HepG2 (cell line): ENCODE results near the gene APOC3. TPM values are rescaled to one million over a fixed set of nuclear protein-coding genes. Genes with fewer than 3 reads are reported as not detected.
A peak's percentile ranks its signal among the peaks of the same experiment; 100 is the strongest.

Experiments used
- AHR ChIP-seq: IDR thresholded peaks from 2 replicates; pipeline ENCODE4 v1.6.1; 2018; ENCODE audit warnings: missing genetic modification reagents, missing compliant biosample characterization
- CEBPB ChIP-seq: IDR thresholded peaks from 2 replicates; pipeline ENCODE4 v1.6.1; 2011; ENCODE audit warnings: low read depth, low read length, improper control_type of control experiment, borderline replicate concordance
- CEBPZ ChIP-seq: IDR thresholded peaks from 2 replicates; pipeline ENCODE4 v1.6.1; 2012; ENCODE audit warnings: low read length, improper control_type of control experiment
- CREB1 ChIP-seq, 2 experiments: fragments of 450-650 bp in 1 of 2; IDR thresholded peaks; 2 replicates each; pipeline ENCODE4 v1.6.1; 2016 to 2017; ENCODE audit warnings: control low read depth in 1 of 2, mild to moderate bottlenecking in 1 of 2, missing compliant biosample characterization in 1 of 2, missing genetic modification characterization in 1 of 2
- FOXC1 ChIP-seq: sonication (generic); formaldehyde crosslinking; IDR thresholded peaks from 2 replicates; pipeline ENCODE4 v1.8.0; 2022; ENCODE audit warnings: mild to moderate bottlenecking, missing genetic modification reagents, borderline replicate concordance
- KDM5B ChIP-seq: sonication (generic); formaldehyde crosslinking; IDR thresholded peaks from 2 replicates; pipeline ENCODE4 v1.4.0; 2020; ENCODE audit warnings: missing genetic modification reagents, mild to moderate bottlenecking, borderline replicate concordance
- MED13 ChIP-seq: sonication (generic); formaldehyde crosslinking; IDR thresholded peaks from 2 replicates; pipeline ENCODE4 v1.5.0; 2020; ENCODE audit warnings: missing genetic modification reagents
- PLSCR1 ChIP-seq: sonication (generic); formaldehyde crosslinking; IDR thresholded peaks from 2 replicates; pipeline ENCODE4 v1.5.0; 2020; ENCODE audit warnings: missing genetic modification reagents, mild to moderate bottlenecking, borderline replicate concordance
- SP140L ChIP-seq: sonication (generic); formaldehyde crosslinking; IDR thresholded peaks from 2 replicates; pipeline ENCODE4 v1.4.0; 2020; ENCODE audit warnings: missing genetic modification reagents, borderline replicate concordance
- SRF ChIP-seq: IDR thresholded peaks from 2 replicates; pipeline ENCODE4 v1.6.1; 2011; ENCODE audit warnings: mild to moderate bottlenecking, low read depth, low read length, moderate library complexity
- ZBTB33 ChIP-seq: sonication (generic); formaldehyde crosslinking; IDR thresholded peaks from 2 replicates; pipeline ENCODE4 v1.4.0; 2020; ENCODE audit warnings: missing genetic modification reagents
- ZFP41 ChIP-seq: sonication (generic); formaldehyde crosslinking; IDR thresholded peaks from 2 replicates; pipeline ENCODE4 v1.4.0; 2020; ENCODE audit warnings: mild to moderate bottlenecking, missing genetic modification reagents, borderline replicate concordance
- ZNF280D ChIP-seq: sonication (generic); formaldehyde crosslinking; IDR thresholded peaks from 2 replicates; pipeline ENCODE4 v1.5.1; 2020; ENCODE audit warnings: mild to moderate bottlenecking, missing genetic modification reagents
- ZNF577 ChIP-seq: sonication (generic); formaldehyde crosslinking; IDR thresholded peaks from 2 replicates; pipeline ENCODE4 v1.4.0; 2020; ENCODE audit warnings: mild to moderate bottlenecking, low read depth, missing genetic modification reagents, borderline replicate concordance
- ZNF850 ChIP-seq: sonication (generic); formaldehyde crosslinking; conservative IDR thresholded peaks from 2 replicates; pipeline ENCODE4 v1.9.0; 2021; ENCODE audit warnings: mild to moderate bottlenecking, missing genetic modification reagents
- polyA plus RNA-seq, 8 experiments: library from polyadenylated mRNA; depleted of rRNA in 3 of 8; stranded (reverse) in 7 of 8; unstranded in 1 of 8; fragments of >200 nt; fragmentation: Illumina TruSeq in 4 of 8; extraction: Trizol in 4 of 8; gene quantifications; 2 replicates each; pipeline versions ENCODE4 v1.2.1 to v1.2.3, GENCODE V29; 2011 to 2016; ENCODE audit warnings: low read depth in 4 of 8, missing spikeins in 1 of 8, mixed read lengths in 1 of 8; ENCODE audit not compliant: insufficient read depth in 1 of 8
- total RNA-seq, 5 experiments: library from RNA; depleted of rRNA; stranded (reverse); fragments of >200 nt; fragmentation: Illumina TruSeq; extraction: Trizol; gene quantifications; 2 replicates each; pipeline ENCODE4 v1.2.3, GENCODE V29; 2016; ENCODE audit warnings: low read depth in 1 of 5

The APOC3 gene
- total and polyA plus RNA-seq, 2 of the 13 experiments (the other 11 are each of a cell fraction or from before 2014, with no cell fraction given): 314 to 687 TPM

GRCh38 chr11:116830184-116830912, 641 bp downstream of the APOC3 start (continued):
- no peak for TF ChIP-seq CEBPZ
- no peak for TF ChIP-seq CREB1 (IDR thresholded peaks at IDR 0.05)
- no peak for TF ChIP-seq CREB1 (CRISPR knock-in tag; IDR thresholded peaks at IDR 0.05)
- TF ChIP-seq ZBTB33 (CRISPR knock-in tag): peak; percentile 42; the same call in 1 of the 2 replicates
- no peak for TF ChIP-seq SRF
- TF ChIP-seq ZNF850 (CRISPR knock-in tag): no peak
- no peak for TF ChIP-seq PLSCR1
- no peak for TF ChIP-seq ZFP41 (CRISPR knock-in tag)
- no peak for TF ChIP-seq SP140L (CRISPR knock-in tag)
- no peak for TF ChIP-seq CEBPB
- 0 out of 2 replicates have a peak, but pooled peaks have one; percentile 50 for TF ChIP-seq KDM5B
- no peak for TF ChIP-seq AHR (CRISPR knock-in tag)
- 0 out of 2 replicates have a peak, but pooled peaks have one; percentile 10 for TF ChIP-seq FOXC1 (CRISPR knock-in tag)
- TF ChIP-seq ZNF280D (CRISPR knock-in tag): 0 out of 2 replicates have a peak, but pooled peaks have one; percentile 32
- TF ChIP-seq MED13: no peak
- no peak for TF ChIP-seq ZNF577 (CRISPR knock-in tag)
